ENCODE measurements around the gene CCNK. TPM values are rescaled to one million over a fixed set of nuclear protein-coding genes. Genes with fewer than 3 reads are reported as not detected.

Gene CCNK
- total RNA-seq, 1 donor from 2014 or later, result 62.3 TPM

- H3K27ac Mint-ChIP-seq (ENCODE audit: unreplicated experiment), result no peak overlapping the region
- TF ChIP-seq, protein P1, sequence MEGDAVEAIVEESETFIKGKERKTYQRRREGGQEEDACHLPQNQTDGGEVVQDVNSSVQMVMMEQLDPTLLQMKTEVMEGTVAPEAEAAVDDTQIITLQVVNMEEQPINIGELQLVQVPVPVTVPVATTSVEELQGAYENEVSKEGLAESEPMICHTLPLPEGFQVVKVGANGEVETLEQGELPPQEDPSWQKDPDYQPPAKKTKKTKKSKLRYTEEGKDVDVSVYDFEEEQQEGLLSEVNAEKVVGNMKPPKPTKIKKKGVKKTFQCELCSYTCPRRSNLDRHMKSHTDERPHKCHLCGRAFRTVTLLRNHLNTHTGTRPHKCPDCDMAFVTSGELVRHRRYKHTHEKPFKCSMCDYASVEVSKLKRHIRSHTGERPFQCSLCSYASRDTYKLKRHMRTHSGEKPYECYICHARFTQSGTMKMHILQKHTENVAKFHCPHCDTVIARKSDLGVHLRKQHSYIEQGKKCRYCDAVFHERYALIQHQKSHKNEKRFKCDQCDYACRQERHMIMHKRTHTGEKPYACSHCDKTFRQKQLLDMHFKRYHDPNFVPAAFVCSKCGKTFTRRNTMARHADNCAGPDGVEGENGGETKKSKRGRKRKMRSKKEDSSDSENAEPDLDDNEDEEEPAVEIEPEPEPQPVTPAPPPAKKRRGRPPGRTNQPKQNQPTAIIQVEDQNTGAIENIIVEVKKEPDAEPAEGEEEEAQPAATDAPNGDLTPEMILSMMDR (IDR thresholded peaks at IDR 0.05), result no peak
- peak; percentile 87 for DNase-seq (ENCODE audit: low spot score)
- H3K36me3 Mint-ChIP-seq (ENCODE audit: low read depth), result no peaks in the 10 kb centered on the region
- H3K4me3 Mint-ChIP-seq (ENCODE audit: unreplicated experiment), result no peak overlapping the region
- H3K27me3 Mint-ChIP-seq (ENCODE audit: low read depth), result no peaks in the 10 kb centered on the region
- H3K9me3 Mint-ChIP-seq (ENCODE audit: low read depth), result no peaks in the 10 kb centered on the region
- peaks cover 12% of the 10 kb centered on the region for H3K4me1 Mint-ChIP-seq (ENCODE audit: low read depth)
These were observed 35.1 kb downstream of the CCNK start for GRCh38 chr14:99516156-99516870.

- Mint-ChIP-seq H3K9me3 (ENCODE audit: low read depth) (no peaks in the 10 kb centered on the region), H3K4me1 (ENCODE audit: low read depth) (peaks cover 4% of the 10 kb centered on the region), H3K27ac (ENCODE audit: unreplicated experiment) (no peak overlapping the region), H3K36me3 (ENCODE audit: low read depth) (no peaks in the 10 kb centered on the region), H3K27me3 (ENCODE audit: low read depth) (no peaks in the 10 kb centered on the region), H3K4me3 (ENCODE audit: unreplicated experiment) (no peak overlapping the region)
- TF ChIP-seq, protein P1 (IDR thresholded peaks at IDR 0.05), result no peak
- DNase-seq (ENCODE audit: low spot score), result peak; percentile 91
These were observed 35.8 kb downstream of the CCNK start for GRCh38 chr14:99516871-99517642.

DNA sequence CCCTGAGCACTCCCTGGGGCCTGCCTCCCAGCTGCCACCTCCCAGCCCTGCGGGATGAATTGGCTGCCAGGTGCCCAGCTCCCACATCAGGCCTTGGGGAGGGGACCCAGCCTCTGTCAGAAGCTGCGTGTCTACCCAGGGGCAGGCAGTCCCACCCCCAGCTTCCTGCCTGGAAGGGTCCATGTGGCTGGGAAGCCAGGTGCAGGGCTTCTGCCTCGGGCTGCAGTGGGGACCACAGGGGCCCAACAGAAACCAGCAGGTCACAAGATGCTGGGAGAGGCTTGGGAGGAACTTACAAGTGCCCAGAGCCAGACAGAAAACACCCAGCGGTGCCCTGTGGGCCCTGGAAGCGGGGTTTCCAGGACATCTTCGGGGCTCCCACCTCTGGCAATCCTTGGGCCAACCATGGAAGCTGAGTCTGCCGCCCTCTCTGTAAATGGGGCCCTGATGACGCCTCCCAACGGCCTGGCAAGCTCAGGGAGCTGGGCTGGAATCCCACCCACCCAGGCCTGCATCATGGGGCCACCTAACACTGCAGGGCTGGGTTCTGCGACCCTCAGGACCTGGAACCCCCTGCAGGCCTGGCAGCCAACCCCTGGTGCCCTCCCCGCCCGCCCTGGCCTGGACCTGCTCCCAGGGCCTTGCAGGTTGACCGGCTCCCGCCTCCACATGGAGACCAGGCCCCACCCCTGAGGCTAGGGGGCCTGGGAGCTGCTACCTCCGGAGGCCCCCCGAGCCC lies 36.6 kb downstream of the CCNK start:
- peaks cover 7% of the 10 kb centered on the region for H3K4me1 Mint-ChIP-seq (ENCODE audit: low read depth)
- no peak overlapping the region for H3K27ac Mint-ChIP-seq (ENCODE audit: unreplicated experiment)
- no peaks in the 10 kb centered on the region for H3K9me3 Mint-ChIP-seq (ENCODE audit: low read depth)
- H3K27me3 Mint-ChIP-seq (ENCODE audit: low read depth), result no peaks in the 10 kb centered on the region
- H3K4me3 Mint-ChIP-seq (ENCODE audit: unreplicated experiment), result no peak overlapping the region
- TF ChIP-seq, protein P1 (IDR thresholded peaks at IDR 0.05), result no peak
- DNase-seq (ENCODE audit: low spot score), result peak; percentile 88
- H3K36me3 Mint-ChIP-seq (ENCODE audit: low read depth), result no peaks in the 10 kb centered on the region

GRCh38 chr14:99518441-99519346 lies 37.5 kb downstream of the CCNK start:
- Mint-ChIP-seq H3K9me3 (ENCODE audit: low read depth) (no peaks in the 10 kb centered on the region), H3K36me3 (ENCODE audit: low read depth) (no peaks in the 10 kb centered on the region), H3K27ac (ENCODE audit: unreplicated experiment) (no peak overlapping the region), H3K4me1 (ENCODE audit: low read depth) (peaks cover 13% of the 10 kb centered on the region), H3K27me3 (ENCODE audit: low read depth) (no peaks in the 10 kb centered on the region), H3K4me3 (ENCODE audit: unreplicated experiment) (no peak overlapping the region)
- TF ChIP-seq, protein P1 (IDR thresholded peaks at IDR 0.05), result peak; percentile 97
- peak; percentile 83 for DNase-seq (ENCODE audit: low spot score)

All from chondrocyte (in vitro differentiated cells).